ENCODE measurements around the gene LIMCH1.

LIMCH1 gene

GRCh38 chr4:41620594-41621256, 82.8 kb downstream of the LIMCH1 start:
- H3K9me3 ChIP-seq (ENCODE audit: insufficient read depth, low read length): no peaks in the 10 kb centered on the region
- no peaks in the 10 kb centered on the region for H3K79me2 ChIP-seq (ENCODE audit: low read length)
- TF ChIP-seq, protein P1, sequence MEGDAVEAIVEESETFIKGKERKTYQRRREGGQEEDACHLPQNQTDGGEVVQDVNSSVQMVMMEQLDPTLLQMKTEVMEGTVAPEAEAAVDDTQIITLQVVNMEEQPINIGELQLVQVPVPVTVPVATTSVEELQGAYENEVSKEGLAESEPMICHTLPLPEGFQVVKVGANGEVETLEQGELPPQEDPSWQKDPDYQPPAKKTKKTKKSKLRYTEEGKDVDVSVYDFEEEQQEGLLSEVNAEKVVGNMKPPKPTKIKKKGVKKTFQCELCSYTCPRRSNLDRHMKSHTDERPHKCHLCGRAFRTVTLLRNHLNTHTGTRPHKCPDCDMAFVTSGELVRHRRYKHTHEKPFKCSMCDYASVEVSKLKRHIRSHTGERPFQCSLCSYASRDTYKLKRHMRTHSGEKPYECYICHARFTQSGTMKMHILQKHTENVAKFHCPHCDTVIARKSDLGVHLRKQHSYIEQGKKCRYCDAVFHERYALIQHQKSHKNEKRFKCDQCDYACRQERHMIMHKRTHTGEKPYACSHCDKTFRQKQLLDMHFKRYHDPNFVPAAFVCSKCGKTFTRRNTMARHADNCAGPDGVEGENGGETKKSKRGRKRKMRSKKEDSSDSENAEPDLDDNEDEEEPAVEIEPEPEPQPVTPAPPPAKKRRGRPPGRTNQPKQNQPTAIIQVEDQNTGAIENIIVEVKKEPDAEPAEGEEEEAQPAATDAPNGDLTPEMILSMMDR (IDR thresholded peaks at IDR 0.05; ENCODE audit: low read depth, low read length): no peak
- TF ChIP-seq EZH2phosphoT487 (IDR thresholded peaks at IDR 0.05; ENCODE audit: low read depth): no peak
- H3K4me3 ChIP-seq (ENCODE audit: low read length): no peak overlapping the region
- H3K27ac ChIP-seq (ENCODE audit: low read length): no peak overlapping the region
- H3K36me3 ChIP-seq (replicated peaks; ENCODE audit: low read depth, low read length): no peaks in the 10 kb centered on the region
- no peaks in the 10 kb centered on the region for H4K20me1 ChIP-seq (ENCODE audit: insufficient read depth, low read length)
- H3K4me2 ChIP-seq (ENCODE audit: low read length): no peak overlapping the region
- H3K9ac ChIP-seq (ENCODE audit: low read length): no peak overlapping the region
- H2AFZ ChIP-seq (ENCODE audit: low read depth, low read length): no peak overlapping the region
- peaks cover 19% of the 10 kb centered on the region for H3K27me3 ChIP-seq (ENCODE audit: low read depth, low read length)
- no peaks in the 10 kb centered on the region for H3K4me1 ChIP-seq (ENCODE audit: low read length)

GRCh38 chr4:41622787-41623186, 84.8 kb downstream of the LIMCH1 start:
- H2AFZ ChIP-seq (ENCODE audit: low read depth, low read length): no peak overlapping the region
- no peak overlapping the region for H3K9ac ChIP-seq (ENCODE audit: low read length)
- H3K27me3 ChIP-seq (ENCODE audit: low read depth, low read length): peaks cover 23% of the 10 kb centered on the region
- H4K20me1 ChIP-seq (ENCODE audit: insufficient read depth, low read length): no peaks in the 10 kb centered on the region
- no peak overlapping the region for H3K27ac ChIP-seq (ENCODE audit: low read length)
- no peaks in the 10 kb centered on the region for H3K36me3 ChIP-seq (replicated peaks; ENCODE audit: low read depth, low read length)
- H3K4me3 ChIP-seq (ENCODE audit: low read length): no peak overlapping the region
- no peaks in the 10 kb centered on the region for H3K79me2 ChIP-seq (ENCODE audit: low read length)
- TF ChIP-seq, protein P1 (IDR thresholded peaks at IDR 0.05; ENCODE audit: low read depth, low read length): no peak
- no peak for TF ChIP-seq EZH2phosphoT487 (IDR thresholded peaks at IDR 0.05; ENCODE audit: low read depth)
- no peaks in the 10 kb centered on the region for H3K9me3 ChIP-seq (ENCODE audit: insufficient read depth, low read length)
- H3K4me1 ChIP-seq (ENCODE audit: low read length): no peaks in the 10 kb centered on the region
- H3K4me2 ChIP-seq (ENCODE audit: low read length): no peak overlapping the region

DNA sequence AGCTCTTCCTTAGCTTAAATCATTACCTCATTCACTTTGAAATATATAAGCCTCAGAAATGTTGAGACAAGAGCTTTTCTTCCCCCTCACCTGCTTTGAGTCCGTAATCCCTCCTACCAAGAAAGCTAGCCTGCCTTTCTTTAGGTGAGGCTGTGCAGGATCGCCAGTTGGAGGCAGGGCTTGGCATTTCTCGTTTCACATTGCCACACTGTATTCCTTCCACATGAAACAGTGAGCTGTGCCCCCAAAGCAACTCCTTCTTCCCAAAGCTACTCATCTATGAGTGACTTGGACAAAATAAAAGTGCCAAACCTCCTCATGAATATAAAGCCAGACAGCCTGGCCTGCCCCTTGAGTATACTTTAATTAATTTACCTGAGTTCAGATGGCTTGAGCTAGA, 86.8 kb downstream of the LIMCH1 start:
- H3K9me3 ChIP-seq (ENCODE audit: insufficient read depth, low read length): no peaks in the 10 kb centered on the region
- H3K27ac ChIP-seq (ENCODE audit: low read length): no peak overlapping the region
- no peaks in the 10 kb centered on the region for H4K20me1 ChIP-seq (ENCODE audit: insufficient read depth, low read length)
- no peak overlapping the region for H3K4me2 ChIP-seq (ENCODE audit: low read length)
- H3K9ac ChIP-seq (ENCODE audit: low read length): no peak overlapping the region
- H3K79me2 ChIP-seq (ENCODE audit: low read length): no peaks in the 10 kb centered on the region
- no peak for TF ChIP-seq EZH2phosphoT487 (IDR thresholded peaks at IDR 0.05; ENCODE audit: low read depth)
- TF ChIP-seq, protein P1 (IDR thresholded peaks at IDR 0.05; ENCODE audit: low read depth, low read length): no peak
- no peak overlapping the region for H2AFZ ChIP-seq (ENCODE audit: low read depth, low read length)
- H3K27me3 ChIP-seq (ENCODE audit: low read depth, low read length): peaks cover 17% of the 10 kb centered on the region
- H3K4me3 ChIP-seq (ENCODE audit: low read length): no peak overlapping the region
- no peaks in the 10 kb centered on the region for H3K36me3 ChIP-seq (replicated peaks; ENCODE audit: low read depth, low read length)
- no peaks in the 10 kb centered on the region for H3K4me1 ChIP-seq (ENCODE audit: low read length)

GRCh38 chr4:41625531-41625930, 87.6 kb downstream of the LIMCH1 start:
- H3K36me3 ChIP-seq (replicated peaks; ENCODE audit: low read depth, low read length): no peaks in the 10 kb centered on the region
- H3K27me3 ChIP-seq (ENCODE audit: low read depth, low read length): peaks cover 17% of the 10 kb centered on the region
- H3K4me3 ChIP-seq (ENCODE audit: low read length): no peak overlapping the region
- no peaks in the 10 kb centered on the region for H3K9me3 ChIP-seq (ENCODE audit: insufficient read depth, low read length)
- H4K20me1 ChIP-seq (ENCODE audit: insufficient read depth, low read length): no peaks in the 10 kb centered on the region
- no peak overlapping the region for H2AFZ ChIP-seq (ENCODE audit: low read depth, low read length)
- no peak overlapping the region for H3K27ac ChIP-seq (ENCODE audit: low read length)
- H3K4me2 ChIP-seq (ENCODE audit: low read length): no peak overlapping the region
- H3K4me1 ChIP-seq (ENCODE audit: low read length): no peaks in the 10 kb centered on the region
- no peak for TF ChIP-seq EZH2phosphoT487 (IDR thresholded peaks at IDR 0.05; ENCODE audit: low read depth)
- TF ChIP-seq, protein P1 (IDR thresholded peaks at IDR 0.05; ENCODE audit: low read depth, low read length): no peak
- H3K79me2 ChIP-seq (ENCODE audit: low read length): no peaks in the 10 kb centered on the region
- no peak overlapping the region for H3K9ac ChIP-seq (ENCODE audit: low read length)
